Natural killer cell (primary cell): ENCODE results near the gene ACAP1. TPM values are rescaled to one million over a fixed set of nuclear protein-coding genes. Genes with fewer than 3 reads are reported as not detected.
A peak's percentile ranks its signal among the peaks of the same experiment; 100 is the strongest.

ENCODE experiments used
- ATAC-seq, 3 donors: fragments of 150-1000 bp in 2 of 3; fragments of 200-7000 bp in 1 of 3; cut with Tn5 transposase; 1 replicate in 1 of 3; 2 replicates in 2 of 3; pipeline ENCODE4 v1.10.0; 2021; ENCODE audit warnings: mild to moderate bottlenecking in 2 of 3, moderate library complexity in 2 of 3
- DNase-seq, 2 donors: peaks; one replicate each; pipeline versions ENCODE4 v3.0.0 to v3.0.0-alpha.2; 2013 to 2021; ENCODE audit warnings: mixed read lengths in 1 of 2
- H3K27ac ChIP-seq: one replicate; pipeline ENCODE4 v1.5.1; 2013; ENCODE audit warnings: mild to moderate bottlenecking, low read length
- H3K27me3 ChIP-seq: one replicate; pipeline ENCODE4 v1.6.1; 2013; ENCODE audit warnings: low read length; ENCODE audit not compliant: control insufficient read depth, insufficient read depth
- H3K36me3 ChIP-seq: one replicate; pipeline ENCODE4 v1.6.1; 2013; ENCODE audit warnings: low read length; ENCODE audit not compliant: control insufficient read depth, insufficient read depth
- H3K4me1 ChIP-seq: one replicate; pipeline ENCODE4 v1.6.1; 2013; ENCODE audit warnings: low read length; ENCODE audit not compliant: control insufficient read depth, insufficient read depth
- H3K4me3 ChIP-seq: one replicate; pipeline ENCODE4 v1.5.1; 2013; ENCODE audit warnings: low read length
- H3K9me3 ChIP-seq: one replicate; pipeline ENCODE4 v1.6.1; 2013; ENCODE audit warnings: low read length; ENCODE audit not compliant: control insufficient read depth, insufficient read depth
- H3K27ac Mint-ChIP-seq, 2 donors: one replicate each; pipeline ENCODE4 v1.8.0; 2022; ENCODE audit warnings: mild to moderate bottlenecking in 2 of 2, mixed read lengths in 2 of 2, moderate library complexity in 1 of 2
- H3K27me3 Mint-ChIP-seq, 2 donors: one replicate each; pipeline ENCODE4 v1.8.0; 2022; ENCODE audit warnings: low read depth in 2 of 2, mixed read lengths in 2 of 2
- H3K36me3 Mint-ChIP-seq: one replicate; pipeline ENCODE4 v1.8.0; 2022; ENCODE audit warnings: mixed read lengths
- H3K4me1 Mint-ChIP-seq, 2 donors: one replicate each; pipeline ENCODE4 v1.8.0; 2022; ENCODE audit warnings: mixed read lengths in 2 of 2
- H3K4me3 Mint-ChIP-seq: one replicate; pipeline ENCODE4 v1.8.0; 2022; ENCODE audit warnings: mild to moderate bottlenecking, moderate library complexity, mixed read lengths
- H3K9me3 Mint-ChIP-seq, 2 donors: one replicate each; pipeline ENCODE4 v1.8.0; 2022; ENCODE audit warnings: mixed read lengths in 2 of 2
- CTCF ChIP-seq: fragments of 200-600 bp; IDR thresholded peaks from one replicate; pipeline ENCODE4 v1.8.0; 2022; ENCODE audit warnings: antibody characterized with exemption
- WGBS: methylation state at CpG from one replicate; pipeline ENCODE4 v1.1.7; 2013; ENCODE audit warnings: missing lambda C conversion rate; ENCODE audit not compliant: insufficient coverage; 5-methylcytosine and 5-hydroxymethylcytosine counted together
- intact Hi-C: fragments of 100-400 bp; cut with micrococcal nuclease; formaldehyde crosslinking; loops from one replicate; pipeline ENCODE4 v1.14.2; 2022
- total RNA-seq, 4 donors: library from RNA; stranded (reverse); fragments of 120-200 nt in 1 of 4; gene quantifications; one replicate each; pipeline versions ENCODE4 v1.2.3 to v1.2.4, GENCODE V29; 2013 to 2022

The ACAP1 gene
- 100 to 1,000 TPM; 526 to 590 (median 540) TPM for total RNA-seq
- 332 TPM for total RNA-seq (2013)

- intact Hi-C loops = no loop called here
- Histone ChIP-seq H3K4me3 (peak within 1 kb of the TSS; percentile 87), H3K27ac (peak within 1 kb of the TSS; percentile 75), H3K9me3 (no peaks in the 10 kb centered on the region), H3K36me3 (peaks cover 30% of the 10 kb centered on the region), H3K27me3 (no peaks in the 10 kb centered on the region), H3K4me1 (peaks cover 66% of the 10 kb centered on the region)
- Mint-ChIP-seq H3K9me3 (no peaks in the 10 kb centered on the region), H3K27me3 (no peaks in the 10 kb centered on the region), H3K4me1 (peaks cover 28 to 43% of the 10 kb centered on the region in 2 donors), H3K27ac (peak within 1 kb of the TSS; percentile 85 to 91), H3K36me3 (no peaks in the 10 kb centered on the region), H3K4me3 (peak within 1 kb of the TSS; percentile 92)
- WGBS = under 1% methylated on average over 16 of the region's 17 CpGs
- ATAC-seq = peak; percentile 93
- no peak for TF ChIP-seq CTCF
- peak; percentile 45 to 89 for DNase-seq
These were observed at the start of gene ACAP1 for GRCh38 chr17:7336240-7337175. Gene ACAP1 (plus strand): TSS chr17:7336529. CDS start chr17:7336735, 206 bp downstream.

- H3K27ac Mint-ChIP-seq = no peak overlapping the region
- H3K27me3 ChIP-seq = peaks cover 16% of the 10 kb centered on the region
- H3K36me3 ChIP-seq = no peaks in the 10 kb centered on the region
- intact Hi-C loops = loop anchor here (5.0 to 10.0 kb wide), 2 partner anchors 242 to 395 kb away; partner anchors contain the start of genes TP53 and WRAP53
- H3K27me3 Mint-ChIP-seq = peaks cover 28 to 30% of the 10 kb centered on the region in 2 donors
- ATAC-seq (no peak), DNase-seq (no peak)
- no peak overlapping the region for H3K27ac ChIP-seq
- no peaks in the 10 kb centered on the region for H3K36me3 Mint-ChIP-seq
- H3K4me3 Mint-ChIP-seq = no peak overlapping the region
- peaks cover 0 to 5% of the 10 kb centered on the region in 2 donors for H3K4me1 Mint-ChIP-seq
- H3K4me3 ChIP-seq = no peak overlapping the region
- no peak for TF ChIP-seq CTCF
- WGBS = 92% methylated on average over 18 of the region's 18 CpGs
- H3K4me1 ChIP-seq = peaks cover 6% of the 10 kb centered on the region
- no peaks in the 10 kb centered on the region for H3K9me3 ChIP-seq
- no peaks in the 10 kb centered on the region for H3K9me3 Mint-ChIP-seq
These were observed 46.9 kb upstream of the ACAP1 start for GRCh38 chr17:7289256-7290032.

GRCh38 chr17:7290166-7290565 lies 46.2 kb upstream of the ACAP1 start:
- H3K9me3 Mint-ChIP-seq = no peaks in the 10 kb centered on the region
- H3K27ac Mint-ChIP-seq = no peak overlapping the region
- Histone ChIP-seq H3K27me3 (peaks cover 20% of the 10 kb centered on the region), H3K36me3 (no peaks in the 10 kb centered on the region), H3K4me3 (no peak overlapping the region), H3K4me1 (peaks cover 11% of the 10 kb centered on the region), H3K9me3 (no peaks in the 10 kb centered on the region), H3K27ac (no peak overlapping the region)
- H3K4me1 Mint-ChIP-seq = peaks cover 3 to 10% of the 10 kb centered on the region in 2 donors
- no peaks in the 10 kb centered on the region for H3K36me3 Mint-ChIP-seq
- ATAC-seq = no peak
- no peak overlapping the region for H3K4me3 Mint-ChIP-seq
- H3K27me3 Mint-ChIP-seq = peaks cover 27 to 30% of the 10 kb centered on the region in 2 donors
- intact Hi-C loops = loop anchor here (5.0 kb wide), 1 partner anchor 243 kb away; no protein-coding TSS in a partner anchor
- 91% methylated on average over 19 of the region's 19 CpGs for WGBS
- no peak for TF ChIP-seq CTCF
- no peak for DNase-seq
